BJ (cell line): ENCODE data around the gene HLA-F. TPM values are rescaled to one million over a fixed set of nuclear protein-coding genes. Genes with fewer than 3 reads are reported as not detected.

Experiments
- CTCF ChIA-PET: fragments of 350-600 bp; formaldehyde crosslinking; extraction: SDS; loops from one replicate; lab custom pipeline; 2021; ENCODE audit warnings: antibody characterized with exemption, inconsistent platforms; lab: Yijun Ruan, JAX
- POLR2A ChIA-PET: fragments of 300-600 bp; sonication (Branson Sonifier 250); formaldehyde crosslinking; extraction: SDS; loops from one replicate; lab custom pipeline; 2021; ENCODE audit warnings: antibody characterized with exemption; lab: Charles Lee
- DNase-seq: peaks from one replicate; pipeline ENCODE4 v3.0.0-alpha.2; 2011; ENCODE audit warnings: low read depth
- H3K27me3 ChIP-seq: 2 replicates; pipeline ENCODE4 v1.6.0; 2011; ENCODE audit warnings: low read length; ENCODE audit not compliant: control insufficient read depth, insufficient read depth
- H3K36me3 ChIP-seq: 2 replicates; pipeline ENCODE4 v1.5.1; 2011; ENCODE audit warnings: low read length; ENCODE audit not compliant: control insufficient read depth, insufficient read depth
- H3K4me3 ChIP-seq: 2 replicates; pipeline ENCODE4 v1.5.1; 2011; ENCODE audit warnings: low read depth, mild to moderate bottlenecking, control low read depth, low read length
- polyA plus RNA-seq: library from polyadenylated mRNA; depleted of rRNA; stranded (reverse); fragments of >200 nt; gene quantifications from 2 replicates; pipeline ENCODE4 v1.2.3, GENCODE V29; 2011
- TF ChIP-seq, protein P1 (sequence below): IDR thresholded peaks from 2 replicates; pipeline ENCODE4 v1.5.1; 2011; ENCODE audit warnings: low read depth, mild to moderate bottlenecking, control low read depth, inconsistent platforms, low read length, moderate library complexity; ENCODE audit not compliant: insufficient read depth

HLA-F gene
- polyA plus RNA-seq, 1 experiment: 30.7 TPM

DNA sequence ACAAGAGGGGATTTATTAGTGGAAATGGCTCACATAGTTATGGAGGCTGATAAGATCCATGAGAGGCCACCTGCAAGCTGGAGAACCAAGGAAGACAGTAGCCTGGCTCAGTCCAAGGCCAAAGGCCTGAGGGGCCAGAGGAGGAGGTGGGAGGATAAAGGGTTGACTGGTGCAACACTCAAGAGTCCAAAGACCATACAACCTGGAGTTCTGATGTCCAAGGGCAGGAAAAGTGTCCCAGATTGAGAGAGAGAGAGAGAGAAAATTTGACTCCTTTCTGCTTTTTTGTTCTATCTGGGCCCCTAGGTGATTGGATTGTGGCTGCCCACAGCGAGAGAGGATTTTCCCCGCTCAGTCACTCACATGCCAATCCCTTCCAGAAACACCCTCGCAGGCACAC is 8.0 kb downstream of the HLA-F start:
- DNase-seq: no peak
- H3K4me3 ChIP-seq: no peak overlapping the region
- no peaks in the 10 kb centered on the region for H3K27me3 ChIP-seq
- TF ChIP-seq, protein P1, sequence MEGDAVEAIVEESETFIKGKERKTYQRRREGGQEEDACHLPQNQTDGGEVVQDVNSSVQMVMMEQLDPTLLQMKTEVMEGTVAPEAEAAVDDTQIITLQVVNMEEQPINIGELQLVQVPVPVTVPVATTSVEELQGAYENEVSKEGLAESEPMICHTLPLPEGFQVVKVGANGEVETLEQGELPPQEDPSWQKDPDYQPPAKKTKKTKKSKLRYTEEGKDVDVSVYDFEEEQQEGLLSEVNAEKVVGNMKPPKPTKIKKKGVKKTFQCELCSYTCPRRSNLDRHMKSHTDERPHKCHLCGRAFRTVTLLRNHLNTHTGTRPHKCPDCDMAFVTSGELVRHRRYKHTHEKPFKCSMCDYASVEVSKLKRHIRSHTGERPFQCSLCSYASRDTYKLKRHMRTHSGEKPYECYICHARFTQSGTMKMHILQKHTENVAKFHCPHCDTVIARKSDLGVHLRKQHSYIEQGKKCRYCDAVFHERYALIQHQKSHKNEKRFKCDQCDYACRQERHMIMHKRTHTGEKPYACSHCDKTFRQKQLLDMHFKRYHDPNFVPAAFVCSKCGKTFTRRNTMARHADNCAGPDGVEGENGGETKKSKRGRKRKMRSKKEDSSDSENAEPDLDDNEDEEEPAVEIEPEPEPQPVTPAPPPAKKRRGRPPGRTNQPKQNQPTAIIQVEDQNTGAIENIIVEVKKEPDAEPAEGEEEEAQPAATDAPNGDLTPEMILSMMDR: no peak
- POLR2A ChIA-PET: no interaction called here
- CTCF ChIA-PET: interaction anchor here (0.9 to 1.4 kb wide), 2 partner anchors 9 to 22 kb away, joined by 3 read pairs; no protein-coding TSS in a partner anchor
- no peaks in the 10 kb centered on the region for H3K36me3 ChIP-seq

DNA sequence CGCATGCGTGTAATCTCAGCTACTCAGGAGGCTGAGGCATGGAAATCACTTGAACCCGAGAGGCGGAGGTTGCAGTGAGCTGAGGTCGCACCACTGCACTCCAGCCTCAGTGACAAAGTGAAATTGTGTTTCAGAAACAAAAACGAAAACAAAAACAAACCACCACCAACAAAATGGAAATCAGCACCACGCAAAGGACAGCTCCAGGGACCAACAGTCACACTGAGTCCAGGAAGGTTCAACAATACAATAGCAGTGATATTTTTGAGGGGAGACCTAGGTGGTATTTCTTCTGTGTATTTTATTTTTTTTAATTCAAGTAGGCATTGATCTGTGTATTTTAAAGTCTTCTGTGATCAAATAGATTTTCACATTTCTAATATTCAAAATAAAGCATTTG is 9.8 kb downstream of the HLA-F start:
- DNase-seq: no peak
- TF ChIP-seq, protein P1: no peak
- POLR2A ChIA-PET: no interaction called here
- Histone ChIP-seq H3K36me3 (peaks cover 2% of the 10 kb centered on the region; the same call in 1 of the 2 replicates), H3K27me3 (no peaks in the 10 kb centered on the region), H3K4me3 (no peak overlapping the region)
- CTCF ChIA-PET: interaction anchor here (1.0 to 7.1 kb wide), 3 partner anchors 31 to 101 kb away, joined by 3 to 71 read pairs (median 5); no protein-coding TSS in a partner anchor

- TF ChIP-seq, protein P1: no peak
- POLR2A ChIA-PET: no interaction called here
- Histone ChIP-seq H3K27me3 (no peaks in the 10 kb centered on the region), H3K4me3 (no peak overlapping the region), H3K36me3 (peaks cover 2% of the 10 kb centered on the region; the same call in 1 of the 2 replicates)
- CTCF ChIA-PET: interaction anchor here (1.0 to 7.1 kb wide), 4 partner anchors 17 to 367 kb away, joined by 4 to 71 read pairs (median 34); no protein-coding TSS in a partner anchor
- no peak for DNase-seq
These were observed 11.1 kb downstream of the HLA-F start for GRCh38 chr6:29734046-29735018.

GRCh38 chr6:29736563-29736962 is 13.3 kb downstream of the HLA-F start:
- H3K36me3 ChIP-seq: peaks cover 2% of the 10 kb centered on the region; the same call in 1 of the 2 replicates
- POLR2A ChIA-PET: no interaction called here
- CTCF ChIA-PET: interaction anchor here (1.1 to 7.1 kb wide), 5 partner anchors 10 to 97 kb away, joined by 3 to 71 read pairs (median 3); no protein-coding TSS in a partner anchor
- H3K4me3 ChIP-seq: no peak overlapping the region
- DNase-seq: no peak
- no peaks in the 10 kb centered on the region for H3K27me3 ChIP-seq
- TF ChIP-seq, protein P1: no peak
